SK-N-SH treated with all-trans-retinoic acid at 6 μM for 48 hours (cell line): Measurements from ENCODE around the gene ZNF573.
A peak's percentile ranks its signal among the peaks of the same experiment; 100 is the strongest.
"Not testable (repeated sequence)": the region's sequence is repeated elsewhere in the genome, so short reads cannot be mapped to it uniquely, and the experiment has no call there.

Experiments used
- ATAC-seq: fragments of 200-7000 bp; cut with Tn5 transposase; 3 replicates; pipeline ENCODE4 v1.9.1; 2020; ENCODE audit warnings: mild to moderate bottlenecking, moderate library complexity
- ARNTL ChIP-seq: fragments of 450-650 bp; formaldehyde crosslinking; IDR thresholded peaks from 2 replicates; pipeline ENCODE4 v1.5.0; 2020; ENCODE audit warnings: low read depth, mild to moderate bottlenecking, moderate library complexity, borderline replicate concordance
- BACH2 ChIP-seq: fragments of 250-450 bp; sonication (Bioruptor Pico); IDR thresholded peaks from 2 replicates; pipeline ENCODE4 v1.9.0; 2021; ENCODE audit warnings: mild to moderate bottlenecking, borderline replicate concordance
- CSDC2 ChIP-seq: fragments of 250-450 bp; sonication (Bioruptor Pico); IDR thresholded peaks from 2 replicates; pipeline ENCODE4 v1.5.0; 2020; ENCODE audit warnings: mild to moderate bottlenecking, moderate library complexity
- ESRRG ChIP-seq: fragments of 250-450 bp; sonication (Bioruptor Pico); IDR thresholded peaks from 2 replicates; pipeline ENCODE4 v1.6.1; 2021; ENCODE audit warnings: mild to moderate bottlenecking
- GLIS3 ChIP-seq: fragments of 250-450 bp; sonication (Bioruptor Pico); IDR thresholded peaks from 2 replicates; pipeline ENCODE4 v1.5.0; 2020; ENCODE audit warnings: mild to moderate bottlenecking, moderate library complexity
- ISL1 ChIP-seq: fragments of 250-450 bp; sonication (Bioruptor Pico); IDR thresholded peaks from 2 replicates; pipeline ENCODE4 v2.1.2; 2022; ENCODE audit warnings: mild to moderate bottlenecking, moderate library complexity
- OSR1 ChIP-seq: fragments of 250-450 bp; sonication (Bioruptor Pico); IDR thresholded peaks from 2 replicates; pipeline ENCODE4 v1.8.0; 2022; ENCODE audit warnings: moderate library complexity, mild to moderate bottlenecking, inconsistent platforms
- PPARA ChIP-seq: fragments of 250-450 bp; sonication (Bioruptor Pico); IDR thresholded peaks from 2 replicates; pipeline ENCODE4 v1.5.0; 2020; ENCODE audit warnings: mild to moderate bottlenecking, borderline replicate concordance
- RARB ChIP-seq: fragments of 250-450 bp; sonication (Bioruptor Pico); IDR thresholded peaks from 2 replicates; pipeline ENCODE4 v1.8.0; 2021; ENCODE audit warnings: mild to moderate bottlenecking, moderate library complexity
- SNAI2 ChIP-seq: fragments of 250-450 bp; sonication (Bioruptor Pico); IDR thresholded peaks from 2 replicates; pipeline ENCODE4 v1.5.0; 2020; ENCODE audit warnings: mild to moderate bottlenecking, moderate library complexity
- TCF4 ChIP-seq: fragments of 250-450 bp; sonication (Bioruptor Pico); IDR thresholded peaks from 2 replicates; pipeline ENCODE4 v1.8.0; 2021; ENCODE audit warnings: mild to moderate bottlenecking, moderate library complexity, borderline replicate concordance
- TOX ChIP-seq: fragments of 250-450 bp; sonication (Bioruptor Pico); IDR thresholded peaks from 2 replicates; pipeline ENCODE4 v1.8.0; 2021; ENCODE audit warnings: mild to moderate bottlenecking, moderate library complexity, borderline replicate concordance
- ZC3H10 ChIP-seq: fragments of 250-450 bp; sonication (Bioruptor Pico); IDR thresholded peaks from 2 replicates; pipeline ENCODE4 v1.5.1; 2021; ENCODE audit warnings: mild to moderate bottlenecking, moderate library complexity
- ZFP3 ChIP-seq: fragments of 250-450 bp; sonication (Bioruptor Pico); IDR thresholded peaks from 2 replicates; pipeline ENCODE4 v1.5.0; 2020; ENCODE audit warnings: mild to moderate bottlenecking, moderate library complexity
- ZFP30 ChIP-seq: fragments of 450-650 bp; formaldehyde crosslinking; IDR thresholded peaks from 2 replicates; pipeline ENCODE4 v1.5.0; 2022; ENCODE audit warnings: mild to moderate bottlenecking, moderate library complexity
- ZNF565 ChIP-seq: fragments of 450-650 bp; formaldehyde crosslinking; conservative IDR thresholded peaks from 2 replicates; pipeline ENCODE4 v1.5.0; 2020; ENCODE audit warnings: low read depth, mild to moderate bottlenecking, moderate library complexity
- ZNF70 ChIP-seq: fragments of 450-650 bp; formaldehyde crosslinking; IDR thresholded peaks from 2 replicates; pipeline ENCODE4 v1.5.0; 2020; ENCODE audit warnings: mild to moderate bottlenecking, moderate library complexity
- ZNF8 ChIP-seq: fragments of 450-650 bp; formaldehyde crosslinking; IDR thresholded peaks from 2 replicates; pipeline ENCODE4 v1.5.0; 2020; ENCODE audit warnings: mild to moderate bottlenecking, moderate library complexity
- TF ChIP-seq, protein P1 (sequence below): fragments of 250-450 bp; sonication (Bioruptor Pico); IDR thresholded peaks from 2 replicates; pipeline ENCODE4 v1.5.1; 2020; ENCODE audit warnings: low read depth, mild to moderate bottlenecking, moderate library complexity
- TF ChIP-seq, protein P2 (sequence below): fragments of 250-450 bp; sonication (Bioruptor Pico); IDR thresholded peaks from 2 replicates; pipeline ENCODE4 v1.5.1; 2021; ENCODE audit warnings: mild to moderate bottlenecking, moderate library complexity
- TF ChIP-seq, protein P3 (sequence below): fragments of 250-450 bp; sonication (Bioruptor Pico); IDR thresholded peaks from 2 replicates; pipeline ENCODE4 v1.8.0; 2021; ENCODE audit warnings: low read depth, mild to moderate bottlenecking, moderate library complexity, borderline replicate concordance
- TF ChIP-seq, protein P4 (sequence below): fragments of 250-450 bp; sonication (Bioruptor Pico); IDR thresholded peaks from 2 replicates; pipeline ENCODE4 v1.5.0; 2020; ENCODE audit warnings: mild to moderate bottlenecking, moderate library complexity
- TF ChIP-seq, protein P5 (sequence below): fragments of 250-450 bp; sonication (Bioruptor Pico); IDR thresholded peaks from 2 replicates; pipeline ENCODE4 v1.8.0; 2020; ENCODE audit warnings: mild to moderate bottlenecking, moderate library complexity, borderline replicate concordance

Gene ZNF573

DNA sequence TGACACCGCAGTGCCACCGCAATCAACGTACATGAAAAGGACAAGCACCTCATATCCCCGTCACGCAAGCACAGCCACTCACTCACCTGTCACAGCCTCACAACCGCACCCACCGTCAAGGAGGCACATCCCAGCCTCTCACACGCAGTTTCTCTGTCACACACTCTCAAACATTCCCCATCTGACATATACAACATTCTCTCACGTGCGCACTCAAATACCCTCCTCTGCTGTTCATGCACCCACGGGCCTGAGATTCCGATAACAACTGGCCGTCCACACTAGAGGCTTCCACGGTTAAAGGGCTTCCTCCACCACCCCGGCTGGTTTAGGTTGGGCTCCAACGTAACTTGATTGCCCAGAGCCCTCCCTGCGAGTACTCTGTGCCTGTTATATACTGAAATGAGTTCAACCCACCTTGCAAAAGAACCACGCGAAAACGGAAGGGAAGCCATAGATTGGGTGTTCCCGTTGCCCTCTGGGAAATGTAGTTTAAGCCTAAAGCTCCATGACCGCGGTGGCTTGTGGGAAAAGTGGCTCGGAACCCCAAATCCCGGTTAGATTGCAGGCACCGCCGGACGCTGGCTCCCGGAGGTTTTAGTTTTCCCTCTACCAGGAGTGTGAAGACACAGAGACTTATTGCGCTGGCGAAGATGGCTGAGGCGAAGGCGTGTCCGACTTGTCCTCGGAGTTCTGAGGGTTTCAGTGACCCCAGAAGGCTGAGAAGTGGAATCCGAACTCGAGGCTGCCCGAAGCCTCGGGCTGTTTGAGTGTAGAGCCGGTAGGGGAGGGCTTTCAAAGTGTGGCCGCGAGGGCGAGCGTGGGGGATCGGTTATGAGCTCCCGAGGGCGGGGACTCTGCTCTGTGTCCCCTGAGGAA is at the start of gene ZNF573:
Gene ZNF573 (minus strand): TSS at position 460 of the 879 bp plus-strand sequence. CDS start 5,857 bp downstream, outside the sequence.
- TF ChIP-seq ESRRG (no peak), ZNF70 (peak; percentile 54; the same call in 1 of the 2 replicates), ZNF8 (CRISPR knock-in tag) (0 out of 2 replicates have a peak, but pooled peaks have one; percentile 4)
- TF ChIP-seq, all 23 proteins: peak for 2
- ATAC-seq, result peak; percentile 95

DNA sequence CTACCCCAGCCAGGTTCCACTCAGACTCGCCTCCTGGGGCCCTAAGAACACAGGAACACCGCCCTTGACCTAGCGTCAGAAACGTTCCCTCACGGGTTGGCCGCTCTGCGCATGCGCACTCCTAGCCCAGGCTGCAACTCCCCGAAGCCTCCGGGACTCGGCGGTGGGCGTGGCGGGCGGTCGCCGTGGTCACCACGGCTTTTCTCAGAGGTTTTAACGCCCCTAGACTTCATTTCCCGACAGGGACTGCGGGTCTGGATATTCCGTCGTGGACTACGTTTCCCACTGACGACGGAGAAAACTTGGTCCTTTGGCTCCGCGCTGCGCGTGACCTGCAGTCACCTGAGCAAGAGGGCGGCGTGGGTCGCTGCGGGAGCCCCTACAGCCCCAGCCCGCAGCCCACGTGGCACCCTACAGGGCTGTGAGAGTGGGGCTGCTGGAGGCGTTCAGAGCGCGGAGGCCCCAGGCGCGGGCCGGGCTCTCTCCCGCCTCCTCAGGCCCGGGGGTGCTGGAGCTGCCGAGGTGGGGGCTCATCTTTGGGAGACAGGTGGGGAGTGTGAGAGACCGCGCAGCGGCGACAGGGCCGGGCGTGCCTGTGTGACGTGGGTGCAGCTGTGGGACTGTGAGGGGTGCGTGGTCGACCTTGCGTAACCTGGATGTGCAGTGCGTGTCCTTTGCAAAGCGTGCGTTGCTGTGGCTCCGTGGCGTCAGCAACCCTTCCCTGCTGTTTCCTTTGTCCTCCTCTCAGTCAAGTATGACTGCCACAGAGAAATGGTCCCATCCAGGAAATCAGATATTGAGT is 38.0 kb upstream of the ZNF573 start:
- ATAC-seq, result peak; percentile 32
- TF ChIP-seq, protein P1, sequence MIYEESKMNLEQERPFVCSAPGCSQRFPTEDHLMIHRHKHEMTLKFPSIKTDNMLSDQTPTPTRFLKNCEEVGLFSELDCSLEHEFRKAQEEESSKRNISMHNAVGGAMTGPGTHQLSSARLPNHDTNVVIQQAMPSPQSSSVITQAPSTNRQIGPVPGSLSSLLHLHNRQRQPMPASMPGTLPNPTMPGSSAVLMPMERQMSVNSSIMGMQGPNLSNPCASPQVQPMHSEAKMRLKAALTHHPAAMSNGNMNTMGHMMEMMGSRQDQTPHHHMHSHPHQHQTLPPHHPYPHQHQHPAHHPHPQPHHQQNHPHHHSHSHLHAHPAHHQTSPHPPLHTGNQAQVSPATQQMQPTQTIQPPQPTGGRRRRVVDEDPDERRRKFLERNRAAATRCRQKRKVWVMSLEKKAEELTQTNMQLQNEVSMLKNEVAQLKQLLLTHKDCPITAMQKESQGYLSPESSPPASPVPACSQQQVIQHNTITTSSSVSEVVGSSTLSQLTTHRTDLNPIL, result no peak
- no peak for TF ChIP-seq GLIS3 (CRISPR knock-in tag)
- TF ChIP-seq RARB, result no peak
- TF ChIP-seq ZFP30 (CRISPR knock-in tag), result no peak
- no peak for TF ChIP-seq CSDC2 (CRISPR knock-in tag)
- no peak for TF ChIP-seq ZFP3 (CRISPR knock-in tag)
- TF ChIP-seq ISL1 (CRISPR knock-in tag), result no peak
- no peak for TF ChIP-seq ESRRG
- no peak for TF ChIP-seq OSR1 (CRISPR knock-in tag)
- TF ChIP-seq TCF4, result no peak
- no peak for TF ChIP-seq ARNTL (CRISPR knock-in tag)
- TF ChIP-seq, protein P2, sequence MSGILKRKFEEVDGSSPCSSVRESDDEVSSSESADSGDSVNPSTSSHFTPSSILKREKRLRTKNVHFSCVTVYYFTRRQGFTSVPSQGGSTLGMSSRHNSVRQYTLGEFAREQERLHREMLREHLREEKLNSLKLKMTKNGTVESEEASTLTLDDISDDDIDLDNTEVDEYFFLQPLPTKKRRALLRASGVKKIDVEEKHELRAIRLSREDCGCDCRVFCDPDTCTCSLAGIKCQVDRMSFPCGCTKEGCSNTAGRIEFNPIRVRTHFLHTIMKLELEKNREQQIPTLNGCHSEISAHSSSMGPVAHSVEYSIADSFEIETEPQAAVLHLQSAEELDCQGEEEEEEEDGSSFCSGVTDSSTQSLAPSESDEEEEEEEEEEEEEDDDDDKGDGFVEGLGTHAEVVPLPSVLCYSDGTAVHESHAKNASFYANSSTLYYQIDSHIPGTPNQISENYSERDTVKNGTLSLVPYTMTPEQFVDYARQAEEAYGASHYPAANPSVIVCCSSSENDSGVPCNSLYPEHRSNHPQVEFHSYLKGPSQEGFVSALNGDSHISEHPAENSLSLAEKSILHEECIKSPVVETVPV (CRISPR knock-in tag), result no peak
- TF ChIP-seq ZNF8 (CRISPR knock-in tag), result no peak
- no peak for TF ChIP-seq BACH2 (CRISPR knock-in tag)
- TF ChIP-seq, protein P3, sequence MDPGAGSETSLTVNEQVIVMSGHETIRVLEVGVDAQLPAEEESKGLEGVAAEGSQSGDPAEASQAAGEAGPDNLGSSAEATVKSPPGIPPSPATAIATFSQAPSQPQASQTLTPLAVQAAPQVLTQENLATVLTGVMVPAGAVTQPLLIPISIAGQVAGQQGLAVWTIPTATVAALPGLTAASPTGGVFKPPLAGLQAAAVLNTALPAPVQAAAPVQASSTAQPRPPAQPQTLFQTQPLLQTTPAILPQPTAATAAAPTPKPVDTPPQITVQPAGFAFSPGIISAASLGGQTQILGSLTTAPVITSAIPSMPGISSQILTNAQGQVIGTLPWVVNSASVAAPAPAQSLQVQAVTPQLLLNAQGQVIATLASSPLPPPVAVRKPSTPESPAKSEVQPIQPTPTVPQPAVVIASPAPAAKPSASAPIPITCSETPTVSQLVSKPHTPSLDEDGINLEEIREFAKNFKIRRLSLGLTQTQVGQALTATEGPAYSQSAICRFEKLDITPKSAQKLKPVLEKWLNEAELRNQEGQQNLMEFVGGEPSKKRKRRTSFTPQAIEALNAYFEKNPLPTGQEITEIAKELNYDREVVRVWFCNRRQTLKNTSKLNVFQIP (CRISPR knock-in tag), result no peak
- TF ChIP-seq ZNF70, result no peak
- TF ChIP-seq, protein P4, sequence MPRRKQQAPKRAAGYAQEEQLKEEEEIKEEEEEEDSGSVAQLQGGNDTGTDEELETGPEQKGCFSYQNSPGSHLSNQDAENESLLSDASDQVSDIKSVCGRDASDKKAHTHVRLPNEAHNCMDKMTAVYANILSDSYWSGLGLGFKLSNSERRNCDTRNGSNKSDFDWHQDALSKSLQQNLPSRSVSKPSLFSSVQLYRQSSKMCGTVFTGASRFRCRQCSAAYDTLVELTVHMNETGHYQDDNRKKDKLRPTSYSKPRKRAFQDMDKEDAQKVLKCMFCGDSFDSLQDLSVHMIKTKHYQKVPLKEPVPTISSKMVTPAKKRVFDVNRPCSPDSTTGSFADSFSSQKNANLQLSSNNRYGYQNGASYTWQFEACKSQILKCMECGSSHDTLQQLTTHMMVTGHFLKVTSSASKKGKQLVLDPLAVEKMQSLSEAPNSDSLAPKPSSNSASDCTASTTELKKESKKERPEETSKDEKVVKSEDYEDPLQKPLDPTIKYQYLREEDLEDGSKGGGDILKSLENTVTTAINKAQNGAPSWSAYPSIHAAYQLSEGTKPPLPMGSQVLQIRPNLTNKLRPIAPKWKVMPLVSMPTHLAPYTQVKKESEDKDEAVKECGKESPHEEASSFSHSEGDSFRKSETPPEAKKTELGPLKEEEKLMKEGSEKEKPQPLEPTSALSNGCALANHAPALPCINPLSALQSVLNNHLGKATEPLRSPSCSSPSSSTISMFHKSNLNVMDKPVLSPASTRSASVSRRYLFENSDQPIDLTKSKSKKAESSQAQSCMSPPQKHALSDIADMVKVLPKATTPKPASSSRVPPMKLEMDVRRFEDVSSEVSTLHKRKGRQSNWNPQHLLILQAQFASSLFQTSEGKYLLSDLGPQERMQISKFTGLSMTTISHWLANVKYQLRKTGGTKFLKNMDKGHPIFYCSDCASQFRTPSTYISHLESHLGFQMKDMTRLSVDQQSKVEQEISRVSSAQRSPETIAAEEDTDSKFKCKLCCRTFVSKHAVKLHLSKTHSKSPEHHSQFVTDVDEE (CRISPR knock-in tag), result no peak
- no peak for TF ChIP-seq ZC3H10 (CRISPR knock-in tag)
- TF ChIP-seq ZNF565 (CRISPR knock-in tag), result no peak

DNA sequence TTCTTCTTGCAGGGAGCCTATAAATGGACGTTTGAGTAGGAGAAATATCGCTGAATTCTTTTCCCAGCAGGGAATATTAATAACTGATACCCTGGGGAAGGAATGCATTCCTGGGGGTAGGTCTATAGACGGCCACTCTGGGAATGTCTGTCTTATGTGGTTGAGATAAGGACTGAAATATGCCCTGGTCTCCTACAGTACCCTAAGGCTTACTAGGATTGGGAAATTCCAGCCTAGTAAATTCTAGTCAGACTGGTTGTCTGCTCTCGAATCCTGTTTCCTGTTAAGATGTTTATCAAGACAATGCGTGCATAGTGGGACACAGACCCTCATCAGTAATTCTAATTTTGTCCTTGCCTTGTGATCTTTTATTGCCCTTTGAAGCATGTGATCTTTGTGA is 36.2 kb upstream of the ZNF573 start:
- not testable (repeated sequence) for ATAC-seq

DNA sequence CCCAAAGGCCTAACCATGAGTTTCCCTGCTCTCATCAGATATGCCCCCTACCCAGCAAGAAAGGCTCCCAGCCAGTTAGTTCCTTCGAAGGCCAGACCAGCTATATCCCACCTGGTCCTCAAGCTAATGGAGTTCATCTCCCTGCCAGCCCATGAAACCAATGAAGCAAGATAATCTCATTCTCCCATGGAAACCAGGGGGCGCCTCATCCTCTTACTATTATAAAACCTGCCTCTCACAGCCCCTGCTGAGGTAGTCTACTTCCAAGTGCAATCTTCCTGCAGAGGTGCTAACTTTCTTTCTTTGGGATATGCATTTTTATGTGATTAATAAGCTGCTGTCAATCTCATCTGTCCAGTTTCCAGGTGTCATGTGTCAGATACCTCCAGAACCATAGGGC is 34.0 kb upstream of the ZNF573 start:
- no peak for ATAC-seq
- no peak for TF ChIP-seq SNAI2 (CRISPR knock-in tag)
- TF ChIP-seq ESRRG, result no peak
- TF ChIP-seq TOX (CRISPR knock-in tag), result no peak
- no peak for TF ChIP-seq PPARA (CRISPR knock-in tag)
- TF ChIP-seq, protein P1, result no peak
- no peak for TF ChIP-seq GLIS3 (CRISPR knock-in tag)
- TF ChIP-seq BACH2 (CRISPR knock-in tag), result no peak
- TF ChIP-seq CSDC2 (CRISPR knock-in tag), result no peak
- no peak for TF ChIP-seq ZNF8 (CRISPR knock-in tag)
- no peak for TF ChIP-seq TCF4
- TF ChIP-seq, protein P5, sequence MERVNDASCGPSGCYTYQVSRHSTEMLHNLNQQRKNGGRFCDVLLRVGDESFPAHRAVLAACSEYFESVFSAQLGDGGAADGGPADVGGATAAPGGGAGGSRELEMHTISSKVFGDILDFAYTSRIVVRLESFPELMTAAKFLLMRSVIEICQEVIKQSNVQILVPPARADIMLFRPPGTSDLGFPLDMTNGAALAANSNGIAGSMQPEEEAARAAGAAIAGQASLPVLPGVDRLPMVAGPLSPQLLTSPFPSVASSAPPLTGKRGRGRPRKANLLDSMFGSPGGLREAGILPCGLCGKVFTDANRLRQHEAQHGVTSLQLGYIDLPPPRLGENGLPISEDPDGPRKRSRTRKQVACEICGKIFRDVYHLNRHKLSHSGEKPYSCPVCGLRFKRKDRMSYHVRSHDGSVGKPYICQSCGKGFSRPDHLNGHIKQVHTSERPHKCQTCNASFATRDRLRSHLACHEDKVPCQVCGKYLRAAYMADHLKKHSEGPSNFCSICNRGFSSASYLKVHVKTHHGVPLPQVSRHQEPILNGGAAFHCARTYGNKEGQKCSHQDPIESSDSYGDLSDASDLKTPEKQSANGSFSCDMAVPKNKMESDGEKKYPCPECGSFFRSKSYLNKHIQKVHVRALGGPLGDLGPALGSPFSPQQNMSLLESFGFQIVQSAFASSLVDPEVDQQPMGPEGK (CRISPR knock-in tag), result no peak
